GM12878 (cell line): ENCODE data around the gene GPR108. TPM values are rescaled to one million over a fixed set of nuclear protein-coding genes. Genes with fewer than 3 reads are reported as not detected.

ENCODE experiments used
- ATAC-seq: fragments of 200-7000 bp; cut with Tn5 transposase; 3 replicates; pipeline ENCODE4 v1.9.1; 2020; ENCODE audit warnings: mild to moderate bottlenecking, moderate library complexity
- BruUV-seq: library from RNA; stranded (reverse); fragments of 400-500 nt; replicated peaks from 2 replicates; lab custom pipeline; 2021; lab: Mats Ljungman, UMichigan
- CTCF ChIA-PET: fragments of 300-600 bp; sonication (Branson Sonifier 250); formaldehyde crosslinking; extraction: SDS; loops from one replicate; lab custom pipeline; 2021; ENCODE audit warnings: inconsistent platforms; lab: Yijun Ruan, JAX
- POLR2A ChIA-PET: fragments of 350-600 bp; formaldehyde crosslinking; extraction: SDS; loops from one replicate; lab custom pipeline; 2021; ENCODE audit warnings: inconsistent platforms; lab: Charles Lee
- RAD21 ChIA-PET: fragments of 300-600 bp; sonication (Branson Sonifier 250); formaldehyde crosslinking; loops from one replicate; lab custom pipeline; 2023; ENCODE audit warnings: antibody characterized with exemption; ENCODE audit not compliant: unreplicated experiment; lab: Charles Lee
- SMC1A ChIA-PET: fragments of 300-600 bp; sonication (Branson Sonifier 250); formaldehyde crosslinking; loops from one replicate; lab custom pipeline; 2023; ENCODE audit not compliant: unreplicated experiment, uncharacterized antibody; lab: Charles Lee
- DNase-seq: peaks from one replicate; pipeline ENCODE4 v3.0.0-alpha.2; 2011; ENCODE audit warnings: low read depth, low spot score
- FAIRE-seq: peaks from 3 replicates; lab custom pipeline; 2011; peaks lifted over from hg19 to GRCh38; lab: Jason Lieb, UNC
- H2AFZ ChIP-seq: 2 replicates; pipeline ENCODE4 v1.6.0; 2011; ENCODE audit warnings: low read depth, low read length, control low read depth; ENCODE audit not compliant: control insufficient read depth
- H3K27ac ChIP-seq: 2 replicates; pipeline ENCODE4 v1.5.1; 2011; ENCODE audit warnings: control low read depth; ENCODE audit not compliant: control insufficient read depth, insufficient read depth
- H3K27me3 ChIP-seq, 2 experiments: replicated peaks in 1 of 2; 2 replicates each; pipeline versions ENCODE4 v1.6.0 to v1.6.1; 2011; ENCODE audit warnings: low read length in 1 of 2; ENCODE audit not compliant: control insufficient read depth in 2 of 2, insufficient read depth in 2 of 2
- H3K36me3 ChIP-seq, 2 experiments: 2 replicates each; pipeline ENCODE4 v1.5.1; 2011; ENCODE audit warnings: low read length in 1 of 2; ENCODE audit not compliant: control insufficient read depth in 2 of 2, insufficient read depth in 2 of 2
- H3K4me1 ChIP-seq: 2 replicates; pipeline ENCODE4 v1.6.1; 2011; ENCODE audit warnings: mild to moderate bottlenecking, low read length, moderate library complexity, mixed read lengths; ENCODE audit not compliant: control insufficient read depth, insufficient read depth
- H3K4me2 ChIP-seq: 2 replicates; pipeline ENCODE4 v1.6.0; 2011; ENCODE audit warnings: control low read depth; ENCODE audit not compliant: control insufficient read depth, insufficient read depth
- H3K4me3 ChIP-seq: fragments of 200-600 bp; sonication (generic); 2 replicates; pipeline ENCODE4 v1.5.1; 2016
- H3K79me2 ChIP-seq: 2 replicates; pipeline ENCODE4 v1.6.0; 2011; ENCODE audit warnings: low read length; ENCODE audit not compliant: control insufficient read depth, insufficient read depth
- H3K9ac ChIP-seq: 2 replicates; pipeline ENCODE4 v1.8.0; 2011; ENCODE audit warnings: low read length, control low read depth, mixed read lengths; ENCODE audit not compliant: control insufficient read depth, insufficient read depth
- H3K9me3 ChIP-seq: replicated peaks from 3 replicates; pipeline ENCODE4 v1.5.1; 2011; ENCODE audit warnings: mild to moderate bottlenecking, low read length; ENCODE audit not compliant: control insufficient read depth, insufficient read depth
- H4K20me1 ChIP-seq: 2 replicates; pipeline ENCODE4 v1.6.0; 2011; ENCODE audit not compliant: control insufficient read depth, insufficient read depth
- EZH2 ChIP-seq: IDR thresholded peaks from 2 replicates; pipeline ENCODE4 v1.6.1; 2012; ENCODE audit warnings: low read depth, mild to moderate bottlenecking, control low read depth, inconsistent platforms, low read length, borderline replicate concordance; ENCODE audit not compliant: control insufficient read depth
- IKZF1 ChIP-seq: fragments of 450-650 bp; conservative IDR thresholded peaks from 2 replicates; pipeline ENCODE4 v1.6.1; 2017; ENCODE audit warnings: antibody characterized with exemption, mild to moderate bottlenecking
- LARP7 ChIP-seq: fragments of 450-650 bp; IDR thresholded peaks from 2 replicates; pipeline ENCODE4 v1.6.1; 2017; ENCODE audit warnings: mild to moderate bottlenecking
- PAX5 ChIP-seq: IDR thresholded peaks from 2 replicates; pipeline ENCODE4 v1.6.1; 2011; ENCODE audit warnings: low read depth, low read length, borderline replicate concordance
- PML ChIP-seq: IDR thresholded peaks from 2 replicates; pipeline ENCODE4 v1.6.1; 2012; ENCODE audit warnings: low read length, inconsistent platforms
- SREBF1 ChIP-seq: IDR thresholded peaks from 2 replicates; pipeline ENCODE4 v1.6.1; 2012; ENCODE audit warnings: mild to moderate bottlenecking, low read length
- TARDBP ChIP-seq: IDR thresholded peaks from 2 replicates; pipeline ENCODE4 v1.6.1; 2016; ENCODE audit warnings: borderline replicate concordance
- ZNF24 ChIP-seq: fragments of 450-650 bp; IDR thresholded peaks from 2 replicates; pipeline ENCODE4 v1.6.1; 2017; ENCODE audit warnings: antibody characterized with exemption, mild to moderate bottlenecking
- WGBS: methylation state at CpG from one replicate; pipeline ENCODE4 v1.1.6; 2016; ENCODE audit warnings: low lambda C conversion rate; ENCODE audit not compliant: insufficient replicate concordance, insufficient coverage; ENCODE audit errors: missing lambda C conversion rate; 5-methylcytosine and 5-hydroxymethylcytosine counted together
- in situ Hi-C: fragments of 300-500 bp; cut with MboI; formaldehyde crosslinking; loops from 9 replicates; pipeline ENCODE4 v1.14.3; 2018; ENCODE audit warnings: mixed read lengths
- intact Hi-C: fragments of 100-400 bp; cut with micrococcal nuclease; formaldehyde crosslinking; loops from one replicate; pipeline ENCODE4 v1.14.2; 2022; ENCODE audit not compliant: unreplicated experiment
- polyA plus RNA-seq, 11 experiments: library from polyadenylated mRNA; depleted of rRNA in 4 of 11; unstranded in 6 of 11; stranded (reverse) in 5 of 11; fragments of >200 nt; fragmentation: Nextera tagmentation in 4 of 11; fragmentation: Illumina TruSeq in 1 of 11; extraction: Ambion mirVana in 4 of 11; extraction: Trizol in 1 of 11; gene quantifications; 1 replicate in 1 of 11; 2 replicates in 10 of 11; pipeline versions ENCODE4 v1.2.1 to v1.2.3, GENCODE V29; 2011 to 2016; ENCODE audit warnings: inconsistent platforms in 2 of 11, missing spikeins in 2 of 11, low read depth in 1 of 11
- total RNA-seq, 4 experiments: library from RNA; depleted of rRNA in 3 of 4; stranded (reverse); fragments of >200 nt in 3 of 4; fragmentation: Illumina TruSeq in 1 of 4; extraction: Trizol in 1 of 4; gene quantifications; 2 replicates each; pipeline versions ENCODE4 v1.2.1 to v1.2.3, GENCODE V29; 2013 to 2021
- TF ChIP-seq, protein P1 (sequence below): IDR thresholded peaks from 2 replicates; pipeline ENCODE4 v1.6.1; 2011; ENCODE audit warnings: borderline replicate concordance, low read depth, mild to moderate bottlenecking, moderate library complexity, low read length; ENCODE audit not compliant: insufficient read depth, poor library complexity, severe bottlenecking
- TF ChIP-seq, protein P2 (sequence below): IDR thresholded peaks from 2 replicates; pipeline ENCODE4 v1.6.1; 2012; ENCODE audit warnings: low read depth, low read length, improper control_type of control experiment
- TF ChIP-seq, protein P3 (sequence below): fragments of 450-650 bp; IDR thresholded peaks from 2 replicates; pipeline ENCODE4 v1.6.1; 2014; ENCODE audit warnings: mild to moderate bottlenecking
- TF ChIP-seq, protein P4 (sequence below): fragments of 450-650 bp; IDR thresholded peaks from 2 replicates; pipeline ENCODE4 v1.6.1; 2018; ENCODE audit warnings: borderline replicate concordance, mild to moderate bottlenecking; ENCODE audit not compliant: partially characterized antibody
- TF ChIP-seq, protein P5 (sequence below): fragments of 450-650 bp; formaldehyde crosslinking; IDR thresholded peaks from 2 replicates; pipeline ENCODE4 v1.4.0; 2020; ENCODE audit warnings: mild to moderate bottlenecking, moderate library complexity

GPR108 gene
- total and polyA plus RNA-seq, 10 of the 15 experiments (the other 5 are each of a cell fraction or from before 2014, with no cell fraction given): 4.4 to 87.2 (median 57.1) TPM

DNA sequence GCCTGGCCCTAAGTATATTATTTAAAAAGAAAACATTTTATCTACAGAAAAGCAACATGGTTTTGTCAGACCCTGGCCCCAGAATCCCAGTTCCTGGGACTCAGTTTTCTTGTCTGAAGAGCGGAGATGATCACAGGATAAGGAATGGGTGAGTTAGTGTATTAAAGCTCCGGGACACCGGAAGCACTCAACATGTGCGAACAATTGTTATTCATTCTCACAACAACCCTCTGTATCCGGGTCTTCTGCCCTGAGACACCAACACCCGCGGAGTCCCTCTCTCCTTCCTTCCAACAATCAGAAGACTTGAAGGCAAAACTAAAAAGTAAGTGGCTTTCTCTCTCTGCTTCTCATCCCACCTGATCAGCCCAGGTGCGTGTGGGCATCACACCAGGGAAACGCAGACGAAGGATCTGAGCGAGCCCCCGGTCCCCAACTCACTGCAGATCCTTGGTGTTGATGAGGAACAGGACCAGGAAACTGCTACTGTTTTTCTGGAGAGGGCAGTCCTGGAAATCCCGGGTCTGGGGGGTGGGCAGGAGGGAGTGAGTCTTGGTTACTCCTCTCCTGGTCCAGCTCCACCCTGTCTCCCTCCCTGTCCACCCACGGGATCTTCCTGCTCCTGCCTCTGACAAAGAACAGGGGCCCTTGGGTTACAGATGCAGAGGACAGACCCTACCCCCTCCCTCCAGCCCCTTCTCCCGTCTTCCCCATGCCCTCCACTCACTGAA lies 2.0 kb downstream of the GPR108 start:
- ChIA-PET POLR2A (interaction anchor here (0.5 to 4.0 kb wide), 7 partner anchors 32 to 445 kb away, joined by 3 to 25 read pairs (median 3); partner anchors contain the start of genes SH2D3A and TNFSF9), RAD21 (interaction anchor here (0.9 to 5.1 kb wide), 8 partner anchors 54 to 219 kb away, joined by 3 to 43 read pairs (median 11); partner anchors contain the start of gene TNFSF14), SMC1A (interaction anchor here (1.0 to 4.0 kb wide), 13 partner anchors 10 to 218 kb away, joined by 3 to 37 read pairs (median 6); no protein-coding TSS in a partner anchor), CTCF (interaction anchor here (0.7 to 5.5 kb wide), 10 partner anchors 14 to 128 kb away, joined by 3 to 104 read pairs (median 6); partner anchors contain the start of genes C3 and VAV1)
- H3K4me3 ChIP-seq: peak overlapping the region; percentile 100; the same call in 1 of the 2 replicates
- DNase-seq (no peak), ATAC-seq (no peak), FAIRE-seq (no peak)
- peaks cover 25% of the 10 kb centered on the region for H3K4me1 ChIP-seq
- no peaks in the 10 kb centered on the region for H4K20me1 ChIP-seq
- H3K9ac ChIP-seq: peak overlapping the region; percentile 96; the same call in 1 of the 2 replicates
- intact Hi-C loops (no loop called here), in situ Hi-C loops (loop anchor here (5.0 kb wide), 2 partner anchors 127 to 218 kb away; no protein-coding TSS in a partner anchor)
- peaks cover 29% of the 10 kb centered on the region for H3K79me2 ChIP-seq
- no peaks in the 10 kb centered on the region for H3K9me3 ChIP-seq
- H2AFZ ChIP-seq: no peak overlapping the region
- H3K4me2 ChIP-seq: peak overlapping the region; percentile 94
- H3K27ac ChIP-seq: peak overlapping the region; percentile 92
- H3K27me3 ChIP-seq: no peaks in the 10 kb centered on the region
- WGBS: 91% methylated on average over 15 of the region's 15 CpGs
- BruUV-seq: no TSS peak
- H3K36me3 ChIP-seq: no peaks in the 10 kb centered on the region; a peak in 2 of 4 replicates
- TF ChIP-seq, protein P1, sequence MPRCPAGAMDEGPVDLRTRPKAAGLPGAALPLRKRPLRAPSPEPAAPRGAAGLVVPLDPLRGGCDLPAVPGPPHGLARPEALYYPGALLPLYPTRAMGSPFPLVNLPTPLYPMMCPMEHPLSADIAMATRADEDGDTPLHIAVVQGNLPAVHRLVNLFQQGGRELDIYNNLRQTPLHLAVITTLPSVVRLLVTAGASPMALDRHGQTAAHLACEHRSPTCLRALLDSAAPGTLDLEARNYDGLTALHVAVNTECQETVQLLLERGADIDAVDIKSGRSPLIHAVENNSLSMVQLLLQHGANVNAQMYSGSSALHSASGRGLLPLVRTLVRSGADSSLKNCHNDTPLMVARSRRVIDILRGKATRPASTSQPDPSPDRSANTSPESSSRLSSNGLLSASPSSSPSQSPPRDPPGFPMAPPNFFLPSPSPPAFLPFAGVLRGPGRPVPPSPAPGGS: no peak
- TF ChIP-seq PAX5 (no peak), TARDBP (no peak), EZH2 (no peak), PML (no peak), SREBF1 (no peak), ZNF24 (no peak), IKZF1 (no peak), LARP7 (no peak)
- TF ChIP-seq, protein P2, sequence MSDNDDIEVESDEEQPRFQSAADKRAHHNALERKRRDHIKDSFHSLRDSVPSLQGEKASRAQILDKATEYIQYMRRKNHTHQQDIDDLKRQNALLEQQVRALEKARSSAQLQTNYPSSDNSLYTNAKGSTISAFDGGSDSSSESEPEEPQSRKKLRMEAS: no peak
- TF ChIP-seq, protein P3, sequence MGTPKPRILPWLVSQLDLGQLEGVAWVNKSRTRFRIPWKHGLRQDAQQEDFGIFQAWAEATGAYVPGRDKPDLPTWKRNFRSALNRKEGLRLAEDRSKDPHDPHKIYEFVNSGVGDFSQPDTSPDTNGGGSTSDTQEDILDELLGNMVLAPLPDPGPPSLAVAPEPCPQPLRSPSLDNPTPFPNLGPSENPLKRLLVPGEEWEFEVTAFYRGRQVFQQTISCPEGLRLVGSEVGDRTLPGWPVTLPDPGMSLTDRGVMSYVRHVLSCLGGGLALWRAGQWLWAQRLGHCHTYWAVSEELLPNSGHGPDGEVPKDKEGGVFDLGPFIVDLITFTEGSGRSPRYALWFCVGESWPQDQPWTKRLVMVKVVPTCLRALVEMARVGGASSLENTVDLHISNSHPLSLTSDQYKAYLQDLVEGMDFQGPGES: no peak
- TF ChIP-seq, protein P4, sequence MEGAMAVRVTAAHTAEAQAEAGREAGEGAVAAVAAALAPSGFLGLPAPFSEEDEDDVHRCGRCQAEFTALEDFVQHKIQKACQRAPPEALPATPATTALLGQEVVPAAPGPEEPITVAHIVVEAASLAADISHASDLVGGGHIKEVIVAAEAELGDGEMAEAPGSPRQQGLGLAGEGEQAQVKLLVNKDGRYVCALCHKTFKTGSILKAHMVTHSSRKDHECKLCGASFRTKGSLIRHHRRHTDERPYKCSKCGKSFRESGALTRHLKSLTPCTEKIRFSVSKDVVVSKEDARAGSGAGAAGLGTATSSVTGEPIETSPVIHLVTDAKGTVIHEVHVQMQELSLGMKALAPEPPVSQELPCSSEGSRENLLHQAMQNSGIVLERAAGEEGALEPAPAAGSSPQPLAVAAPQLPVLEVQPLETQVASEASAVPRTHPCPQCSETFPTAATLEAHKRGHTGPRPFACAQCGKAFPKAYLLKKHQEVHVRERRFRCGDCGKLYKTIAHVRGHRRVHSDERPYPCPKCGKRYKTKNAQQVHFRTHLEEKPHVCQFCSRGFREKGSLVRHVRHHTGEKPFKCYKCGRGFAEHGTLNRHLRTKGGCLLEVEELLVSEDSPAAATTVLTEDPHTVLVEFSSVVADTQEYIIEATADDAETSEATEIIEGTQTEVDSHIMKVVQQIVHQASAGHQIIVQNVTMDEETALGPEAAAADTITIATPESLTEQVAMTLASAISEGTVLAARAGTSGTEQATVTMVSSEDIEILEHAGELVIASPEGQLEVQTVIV: no peak
- TF ChIP-seq, protein P5, sequence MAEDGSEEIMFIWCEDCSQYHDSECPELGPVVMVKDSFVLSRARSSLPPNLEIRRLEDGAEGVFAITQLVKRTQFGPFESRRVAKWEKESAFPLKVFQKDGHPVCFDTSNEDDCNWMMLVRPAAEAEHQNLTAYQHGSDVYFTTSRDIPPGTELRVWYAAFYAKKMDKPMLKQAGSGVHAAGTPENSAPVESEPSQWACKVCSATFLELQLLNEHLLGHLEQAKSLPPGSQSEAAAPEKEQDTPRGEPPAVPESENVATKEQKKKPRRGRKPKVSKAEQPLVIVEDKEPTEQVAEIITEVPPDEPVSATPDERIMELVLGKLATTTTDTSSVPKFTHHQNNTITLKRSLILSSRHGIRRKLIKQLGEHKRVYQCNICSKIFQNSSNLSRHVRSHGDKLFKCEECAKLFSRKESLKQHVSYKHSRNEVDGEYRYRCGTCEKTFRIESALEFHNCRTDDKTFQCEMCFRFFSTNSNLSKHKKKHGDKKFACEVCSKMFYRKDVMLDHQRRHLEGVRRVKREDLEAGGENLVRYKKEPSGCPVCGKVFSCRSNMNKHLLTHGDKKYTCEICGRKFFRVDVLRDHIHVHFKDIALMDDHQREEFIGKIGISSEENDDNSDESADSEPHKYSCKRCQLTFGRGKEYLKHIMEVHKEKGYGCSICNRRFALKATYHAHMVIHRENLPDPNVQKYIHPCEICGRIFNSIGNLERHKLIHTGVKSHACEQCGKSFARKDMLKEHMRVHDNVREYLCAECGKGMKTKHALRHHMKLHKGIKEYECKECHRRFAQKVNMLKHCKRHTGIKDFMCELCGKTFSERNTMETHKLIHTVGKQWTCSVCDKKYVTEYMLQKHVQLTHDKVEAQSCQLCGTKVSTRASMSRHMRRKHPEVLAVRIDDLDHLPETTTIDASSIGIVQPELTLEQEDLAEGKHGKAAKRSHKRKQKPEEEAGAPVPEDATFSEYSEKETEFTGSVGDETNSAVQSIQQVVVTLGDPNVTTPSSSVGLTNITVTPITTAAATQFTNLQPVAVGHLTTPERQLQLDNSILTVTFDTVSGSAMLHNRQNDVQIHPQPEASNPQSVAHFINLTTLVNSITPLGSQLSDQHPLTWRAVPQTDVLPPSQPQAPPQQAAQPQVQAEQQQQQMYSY: no peak
